GM23338 (cell line): ENCODE measurements around the gene SMIM5. TPM values are rescaled to one million over a fixed set of nuclear protein-coding genes. Genes with fewer than 3 reads are reported as not detected.
A peak's percentile ranks its signal among the peaks of the same experiment; 100 is the strongest.

Source experiments
- ATAC-seq: fragments of 200-7000 bp; cut with Tn5 transposase; 3 replicates; pipeline ENCODE4 v1.9.1; 2020
- DNase-seq: peaks from one replicate; pipeline ENCODE4 v3.0.0-alpha.2; 2015; ENCODE audit warnings: low spot score
- H2AFZ ChIP-seq: fragments of 200-600 bp; sonication (generic); 2 replicates; pipeline ENCODE4 v1.8.0; 2016; ENCODE audit warnings: antibody characterized with exemption, mild to moderate bottlenecking, moderate library complexity
- H3F3A ChIP-seq: fragments of 200-600 bp; sonication (generic); replicated peaks from 2 replicates; pipeline ENCODE4 v1.8.0; 2017; ENCODE audit warnings: antibody characterized with exemption, mixed run types, low read depth
- H3K27ac ChIP-seq: fragments of 200-600 bp; sonication (generic); 2 replicates; pipeline ENCODE4 v1.6.1; 2016; ENCODE audit warnings: low read depth
- H3K27me3 ChIP-seq: fragments of 200-600 bp; sonication (generic); 2 replicates; pipeline ENCODE4 v1.8.0; 2016; ENCODE audit warnings: mild to moderate bottlenecking, mixed run types, moderate library complexity; ENCODE audit not compliant: insufficient read depth
- H3K36me3 ChIP-seq: fragments of 200-600 bp; sonication (generic); 2 replicates; pipeline ENCODE4 v1.8.0; 2016; ENCODE audit warnings: mild to moderate bottlenecking; ENCODE audit not compliant: insufficient read depth
- H3K4me1 ChIP-seq: fragments of 200-600 bp; sonication (generic); 2 replicates; pipeline ENCODE4 v1.8.0; 2016; ENCODE audit warnings: mild to moderate bottlenecking, moderate library complexity; ENCODE audit not compliant: insufficient read depth
- H3K4me2 ChIP-seq: fragments of 200-600 bp; sonication (generic); 2 replicates; pipeline ENCODE4 v1.7.1; 2017; ENCODE audit warnings: mixed run types
- H3K4me3 ChIP-seq: fragments of 200-600 bp; sonication (generic); 2 replicates; pipeline ENCODE4 v1.6.1; 2016; ENCODE audit warnings: mixed run types
- H3K79me2 ChIP-seq: fragments of 200-600 bp; sonication (generic); replicated peaks from 2 replicates; pipeline ENCODE4 v1.8.0; 2017; ENCODE audit warnings: mild to moderate bottlenecking; ENCODE audit not compliant: insufficient read depth
- H3K9me2 ChIP-seq: fragments of 200-600 bp; sonication (generic); 2 replicates; pipeline ENCODE4 v1.8.0; 2017; ENCODE audit not compliant: insufficient read depth
- H4K20me1 ChIP-seq: fragments of 200-600 bp; sonication (generic); replicated peaks from 2 replicates; pipeline ENCODE4 v1.8.0; 2017; ENCODE audit warnings: mild to moderate bottlenecking; ENCODE audit not compliant: insufficient read depth
- H3K27ac Mint-ChIP-seq: 2 replicates; pipeline ENCODE4 v1.8.0; 2020; ENCODE audit warnings: inconsistent platforms, mild to moderate bottlenecking, moderate library complexity, mixed read lengths
- H3K27me3 Mint-ChIP-seq: 3 replicates; pipeline ENCODE4 v1.8.0; 2022; ENCODE audit warnings: low read depth, mild to moderate bottlenecking, moderate library complexity, mixed read lengths, inconsistent platforms; ENCODE audit not compliant: insufficient read depth, poor library complexity
- H3K36me3 Mint-ChIP-seq: 3 replicates; pipeline ENCODE4 v1.8.0; 2021; ENCODE audit warnings: low read depth, mild to moderate bottlenecking, inconsistent platforms, moderate library complexity, mixed read lengths
- H3K4me1 Mint-ChIP-seq: 3 replicates; pipeline ENCODE4 v1.8.0; 2020; ENCODE audit warnings: mild to moderate bottlenecking, inconsistent platforms, mixed read lengths
- H3K4me3 Mint-ChIP-seq: 3 replicates; pipeline ENCODE4 v1.8.0; 2021; ENCODE audit warnings: moderate library complexity, mild to moderate bottlenecking, inconsistent platforms, mixed read lengths
- H3K9me3 Mint-ChIP-seq: 3 replicates; pipeline ENCODE4 v1.8.0; 2020; ENCODE audit warnings: moderate library complexity, mild to moderate bottlenecking, inconsistent platforms, mixed read lengths
- CREB1 ChIP-seq: fragments of 250-450 bp; sonication (Bioruptor Pico); IDR thresholded peaks from 2 replicates; pipeline ENCODE4 v1.5.0; 2020; ENCODE audit warnings: low read depth, mild to moderate bottlenecking, moderate library complexity
- CTCF ChIP-seq, 2 experiments: fragments of 200-600 bp in 1 of 2; sonication (generic) in 1 of 2; conservative IDR thresholded peaks; 2 replicates each; pipeline versions ENCODE4 v1.5.1 to v1.6.1; 2016 to 2017; ENCODE audit warnings: antibody characterized with exemption in 2 of 2, low read depth in 2 of 2, mild to moderate bottlenecking in 2 of 2, moderate library complexity in 1 of 2
- EZH2phosphoT487 ChIP-seq: fragments of 200-600 bp; sonication (generic); IDR thresholded peaks from one replicate; pipeline ENCODE4 v1.8.1; 2018; ENCODE audit warnings: antibody characterized with exemption; ENCODE audit not compliant: unreplicated experiment
- JUNB ChIP-seq: IDR thresholded peaks from one replicate; pipeline ENCODE4 v1.6.1; 2016; ENCODE audit warnings: antibody characterized with exemption; ENCODE audit not compliant: unreplicated experiment
- NANOG ChIP-seq: IDR thresholded peaks from 2 replicates; pipeline ENCODE4 v1.6.1; 2016; ENCODE audit warnings: antibody characterized with exemption, borderline replicate concordance
- POLR2AphosphoS5 ChIP-seq: IDR thresholded peaks from 2 replicates; pipeline ENCODE4 v1.6.1; 2016; ENCODE audit warnings: antibody characterized with exemption, low read depth
- REST ChIP-seq: IDR thresholded peaks from one replicate; pipeline ENCODE4 v1.6.1; 2018; ENCODE audit warnings: antibody characterized with exemption; ENCODE audit not compliant: unreplicated experiment
- ZNF331 ChIP-seq: fragments of 250-450 bp; sonication (Bioruptor Pico); IDR thresholded peaks from 2 replicates; pipeline ENCODE4 v1.5.0; 2020; ENCODE audit warnings: low read depth, mild to moderate bottlenecking, moderate library complexity
- polyA plus RNA-seq: library from polyadenylated mRNA; unstranded; fragments of >200 nt; fragmentation: Nextera tagmentation; extraction: Ambion mirVana; gene quantifications from 2 replicates; pipeline ENCODE4 v1.2.1, GENCODE V29; 2016
- total RNA-seq: library from RNA; depleted of rRNA; stranded (reverse); fragments of >200 nt; shearing (Covaris generic); gene quantifications from 2 replicates; pipeline ENCODE4 v1.2.3, GENCODE V29; 2014
- TF ChIP-seq, protein P1 (sequence below): IDR thresholded peaks from 2 replicates; pipeline ENCODE4 v1.6.1; 2016; ENCODE audit warnings: antibody characterized with exemption

Gene SMIM5
- total and polyA plus RNA-seq, 2 experiments from 2014 or later: 0.16 TPM; not detected in 1

- TF ChIP-seq, protein P1, sequence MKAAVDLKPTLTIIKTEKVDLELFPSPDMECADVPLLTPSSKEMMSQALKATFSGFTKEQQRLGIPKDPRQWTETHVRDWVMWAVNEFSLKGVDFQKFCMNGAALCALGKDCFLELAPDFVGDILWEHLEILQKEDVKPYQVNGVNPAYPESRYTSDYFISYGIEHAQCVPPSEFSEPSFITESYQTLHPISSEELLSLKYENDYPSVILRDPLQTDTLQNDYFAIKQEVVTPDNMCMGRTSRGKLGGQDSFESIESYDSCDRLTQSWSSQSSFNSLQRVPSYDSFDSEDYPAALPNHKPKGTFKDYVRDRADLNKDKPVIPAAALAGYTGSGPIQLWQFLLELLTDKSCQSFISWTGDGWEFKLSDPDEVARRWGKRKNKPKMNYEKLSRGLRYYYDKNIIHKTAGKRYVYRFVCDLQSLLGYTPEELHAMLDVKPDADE: peak; percentile 80
- TF ChIP-seq NANOG (no peak), EZH2phosphoT487 (no peak), CTCF (conservative IDR thresholded peaks at IDR 0.05; ENCODE audit: low read depth in 2 of 2) (no peak), CREB1 (CRISPR knock-in tag) (peak; percentile 97), POLR2AphosphoS5 (peak; percentile 58), ZNF331 (CRISPR knock-in tag) (no peak)
These were observed 33.9 kb downstream of the SMIM5 start, which contains the start of the genes RECQL5 and SAP30BP (continued) for GRCh38 chr17:75666959-75667790.

DNA sequence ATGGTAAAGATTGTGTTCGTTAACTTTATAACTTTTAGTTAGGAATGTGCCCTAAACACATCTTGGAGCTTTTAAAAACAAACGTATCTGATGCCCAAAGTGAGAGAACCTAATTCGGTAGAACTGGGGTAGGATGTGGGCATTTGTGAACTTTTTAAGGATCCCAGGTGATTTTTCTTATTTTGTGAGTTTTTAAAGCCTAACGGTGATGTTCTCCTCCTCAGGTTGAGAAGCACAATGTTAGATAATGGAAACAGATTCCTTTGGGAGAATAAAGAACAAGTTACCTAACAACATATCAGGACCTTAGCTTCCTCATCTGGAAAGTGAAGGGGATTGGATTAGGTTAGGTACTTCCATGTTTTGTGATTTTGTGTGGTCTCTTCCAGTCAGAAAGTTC is 34.6 kb downstream of the SMIM5 start:
- H3K27ac ChIP-seq: peak overlapping the region; percentile 79
- no peak for TF ChIP-seq JUNB
- no peak for TF ChIP-seq REST
- TF ChIP-seq NANOG: no peak
- no peak for TF ChIP-seq CTCF (conservative IDR thresholded peaks at IDR 0.05; ENCODE audit: low read depth in 2 of 2)
- TF ChIP-seq ZNF331 (CRISPR knock-in tag): no peak

More for the DNA sequence above, 34.6 kb downstream of the SMIM5 start:
- Mint-ChIP-seq H3K27me3 (no peaks in the 10 kb centered on the region), H3K27ac (no peak overlapping the region), H3K4me3 (no peak overlapping the region), H3K4me1 (peaks cover 10% of the 10 kb centered on the region), H3K36me3 (peaks cover 39% of the 10 kb centered on the region), H3K9me3 (no peaks in the 10 kb centered on the region)
- Histone ChIP-seq H3K4me2 (peak overlapping the region; percentile 99), H2AFZ (no peak overlapping the region), H3K4me3 (peak overlapping the region; percentile 81), H3K36me3 (peaks cover 28% of the 10 kb centered on the region), H3K27me3 (no peaks in the 10 kb centered on the region), H3F3A (peaks cover 11% of the 10 kb centered on the region), H3K79me2 (peaks cover 71% of the 10 kb centered on the region), H3K4me1 (peaks cover 14% of the 10 kb centered on the region), H4K20me1 (peaks cover 16% of the 10 kb centered on the region), H3K9me2 (no peaks in the 10 kb centered on the region)
- ATAC-seq: no peak
- no peak for DNase-seq
